HG02938 (cell line): ENCODE measurements around the gene MS4A10.
A peak's percentile ranks its signal among the peaks of the same experiment; 100 is the strongest.
"Not testable (repeated sequence)": the region's sequence is repeated elsewhere in the genome, so short reads cannot be mapped to it uniquely, and the experiment has no call there.

Experiments used
- ATAC-seq: cut with Tn5 transposase; IDR thresholded peaks from one replicate; pipeline ENCODE4 v1.9.1; 2021; ENCODE audit warnings: mild to moderate bottlenecking, moderate library complexity; ENCODE audit not compliant: unreplicated experiment

Gene MS4A10

GRCh38 chr11:60785136-60785535 is at the start of gene MS4A10:
MS4A10 (plus strand) TSS chr11:60785333; CDS start chr11:60790336, 5,003 bp downstream.
- no peak for ATAC-seq

- no peak for ATAC-seq
Measured at GRCh38 chr11:60739114-60739513, 46.0 kb upstream of the MS4A10 start.

DNA sequence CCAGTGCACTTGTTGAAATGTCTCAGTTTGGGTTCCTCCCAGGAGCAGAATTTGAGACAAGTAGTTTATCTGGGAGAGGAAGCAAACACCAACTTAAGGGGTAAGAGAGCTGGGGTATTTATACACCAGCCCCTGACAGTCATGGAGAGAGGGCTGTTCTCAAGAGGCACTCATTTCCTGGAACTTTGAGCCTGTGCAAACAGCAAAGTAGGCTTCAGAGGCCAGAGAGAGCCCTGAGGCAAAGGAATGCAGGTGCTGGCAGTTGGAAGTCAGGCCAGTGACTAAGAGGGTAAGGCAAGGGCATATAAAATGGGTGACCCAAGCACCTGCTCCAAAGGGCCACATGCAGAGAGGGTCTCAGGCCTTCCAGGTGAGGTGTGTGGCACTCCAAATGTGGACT is 44.6 kb upstream of the MS4A10 start:
- no peak for ATAC-seq

DNA sequence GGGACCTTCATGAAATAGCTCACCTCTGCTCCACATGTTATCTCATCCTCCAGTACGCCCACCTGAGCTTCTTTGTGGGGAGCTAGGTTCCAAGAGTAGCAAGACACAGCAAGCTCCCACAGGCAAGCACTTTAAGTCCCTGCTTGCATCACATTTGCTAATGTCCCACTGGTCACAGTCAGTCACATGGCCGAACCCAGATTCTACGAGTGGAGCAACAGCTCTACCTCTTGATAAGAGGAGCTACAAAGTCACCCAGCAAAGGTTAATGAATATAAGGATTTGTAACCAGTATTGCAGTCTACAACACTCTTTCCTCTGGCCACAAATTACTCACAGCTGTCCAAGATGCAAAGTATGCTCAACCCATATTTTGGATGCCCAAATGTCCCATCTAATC is 43.7 kb upstream of the MS4A10 start:
- ATAC-seq: no peak

- ATAC-seq: no peak
Measured at GRCh38 chr11:60743058-60743457, 42.1 kb upstream of the MS4A10 start.

GRCh38 chr11:60744114-60744513 is 41.0 kb upstream of the MS4A10 start:
- no peak for ATAC-seq

DNA sequence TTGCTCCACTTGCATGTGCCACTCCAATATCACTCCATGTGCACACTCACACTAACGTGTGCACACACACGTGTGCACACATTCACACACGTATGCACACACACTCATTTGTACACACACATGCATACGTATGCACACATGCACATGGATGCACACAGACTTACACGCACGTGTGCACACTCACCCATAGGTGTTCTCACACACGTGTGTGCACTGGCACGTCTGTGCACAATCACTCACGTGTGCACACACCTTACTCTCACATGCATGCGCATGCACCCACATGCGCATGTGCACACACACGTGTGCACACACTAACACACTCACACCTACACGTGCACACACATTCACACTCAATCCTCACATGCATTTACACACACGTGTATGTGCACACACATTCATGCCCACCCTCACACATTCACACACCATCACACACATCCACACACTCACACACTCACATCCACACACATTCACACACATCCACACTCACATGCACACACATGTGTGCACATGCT is 37.7 kb upstream of the MS4A10 start:
- ATAC-seq: no peak

DNA sequence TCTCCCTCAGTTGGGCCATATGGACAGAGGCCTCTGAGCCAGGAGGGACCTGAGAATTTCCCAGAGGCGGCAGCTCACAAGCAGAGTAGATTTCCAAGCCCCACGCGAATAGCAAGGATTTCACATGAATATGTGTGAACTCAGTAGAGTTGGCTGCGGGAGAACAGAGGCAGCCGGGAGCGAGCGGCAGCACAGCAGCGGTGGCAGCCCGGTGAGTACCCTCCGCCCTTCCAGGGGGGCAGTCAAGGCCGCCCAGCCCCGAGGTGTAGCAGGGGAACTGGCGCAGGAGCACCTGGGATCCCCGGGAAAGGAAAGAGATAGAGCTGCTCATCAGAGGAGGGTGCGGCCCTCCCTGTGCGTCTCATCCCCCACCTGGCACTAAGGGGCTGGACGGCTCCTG is 36.9 kb upstream of the MS4A10 start:
- ATAC-seq: no peak

DNA sequence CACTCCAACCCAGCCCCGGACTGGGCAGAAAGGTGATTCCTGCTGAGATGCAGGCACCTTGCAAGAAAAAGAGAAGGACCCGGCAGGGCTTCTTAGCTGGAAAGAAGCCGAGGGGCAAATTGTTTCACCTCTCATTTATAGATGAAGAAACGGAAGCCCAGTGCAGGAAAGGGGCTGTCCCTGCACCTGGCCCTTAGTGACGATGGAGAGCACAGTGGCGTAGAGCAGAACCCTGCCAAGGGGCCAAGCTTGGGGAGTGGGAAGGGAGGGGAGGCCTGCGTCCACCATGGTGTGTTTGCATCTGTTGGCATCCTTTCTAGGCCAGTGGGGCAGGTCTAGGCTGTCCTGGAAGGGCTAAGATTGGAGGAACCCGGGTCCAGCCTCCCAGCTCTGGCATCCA is 36.3 kb upstream of the MS4A10 start:
- ATAC-seq: no peak

- no peak for ATAC-seq
Measured at GRCh38 chr11:60750911-60751310, 34.2 kb upstream of the MS4A10 start.

GRCh38 chr11:60753309-60753708 is 31.8 kb upstream of the MS4A10 start:
- ATAC-seq: no peak

DNA sequence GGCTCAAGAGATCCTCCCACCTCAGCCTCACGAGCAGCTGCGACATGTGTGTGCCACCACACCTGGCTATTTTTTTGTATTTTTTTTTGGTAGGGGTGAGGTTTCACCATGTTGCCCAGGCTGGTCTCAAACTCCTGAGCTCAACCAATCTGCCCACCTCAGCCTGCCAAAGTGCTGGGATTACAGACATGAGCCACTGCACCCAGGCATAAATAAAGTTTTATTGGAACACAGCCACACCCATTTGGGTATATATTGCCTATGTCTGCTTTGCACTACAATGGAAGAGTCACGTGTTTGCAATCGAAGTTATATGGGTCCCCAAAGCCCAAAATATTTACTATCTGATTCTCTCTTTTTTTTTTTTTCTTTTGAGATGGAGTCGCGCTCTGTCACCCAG is 30.2 kb upstream of the MS4A10 start:
- ATAC-seq: no peak

- ATAC-seq: no peak
Measured at GRCh38 chr11:60756307-60757032, 28.7 kb upstream of the MS4A10 start, which contains the start of gene MS4A15. MS4A15 (plus strand) TSS chr11:60756867; CDS start chr11:60763734, 6,867 bp downstream.

DNA sequence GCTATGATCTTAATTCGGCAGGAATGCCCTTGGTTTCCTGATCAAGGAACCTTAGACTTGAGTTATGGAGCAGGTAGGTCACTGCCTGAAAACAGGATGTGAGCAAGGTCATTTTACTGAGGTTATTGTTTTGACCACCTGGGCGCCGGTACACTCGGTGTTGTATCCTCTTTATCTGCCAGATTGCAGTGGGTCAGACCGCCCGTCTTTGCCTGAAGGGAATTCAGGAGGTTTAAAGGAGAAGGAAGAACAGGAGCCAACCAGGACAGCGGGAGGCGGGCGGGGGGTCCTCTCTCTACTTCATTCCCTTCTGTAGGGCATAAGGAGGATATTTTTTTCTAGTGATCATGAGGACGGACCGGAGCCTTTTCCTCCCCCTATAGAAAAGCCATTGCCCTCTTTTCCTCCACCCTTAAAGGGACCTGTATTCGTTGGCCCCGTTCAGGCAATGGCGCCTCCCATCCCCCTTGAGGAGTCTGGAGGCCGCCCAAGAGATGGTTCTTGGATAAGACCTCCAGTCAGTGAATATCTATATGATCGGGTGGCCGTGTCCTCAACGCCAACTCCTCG is 27.8 kb upstream of the MS4A10 start:
- ATAC-seq: no peak

DNA sequence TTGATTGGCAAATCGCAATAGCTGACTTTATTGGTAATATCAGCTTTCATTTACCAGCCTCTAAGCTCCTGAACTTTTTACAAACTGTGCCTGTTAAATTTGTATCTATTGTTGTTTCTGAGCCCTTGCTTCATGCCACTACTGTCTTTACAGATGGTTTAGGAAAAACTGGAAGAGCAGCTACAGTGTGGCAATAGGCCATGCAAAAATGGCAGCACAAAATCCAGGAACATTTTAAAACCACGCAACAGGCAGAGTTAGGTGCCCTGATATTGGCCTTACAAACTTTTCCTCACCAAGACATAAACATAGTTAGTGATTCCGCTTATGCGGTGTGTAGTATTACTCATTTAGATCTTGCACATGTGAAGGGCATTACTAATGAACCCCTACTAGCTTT is 26.5 kb upstream of the MS4A10 start:
- not testable (repeated sequence) for ATAC-seq

DNA sequence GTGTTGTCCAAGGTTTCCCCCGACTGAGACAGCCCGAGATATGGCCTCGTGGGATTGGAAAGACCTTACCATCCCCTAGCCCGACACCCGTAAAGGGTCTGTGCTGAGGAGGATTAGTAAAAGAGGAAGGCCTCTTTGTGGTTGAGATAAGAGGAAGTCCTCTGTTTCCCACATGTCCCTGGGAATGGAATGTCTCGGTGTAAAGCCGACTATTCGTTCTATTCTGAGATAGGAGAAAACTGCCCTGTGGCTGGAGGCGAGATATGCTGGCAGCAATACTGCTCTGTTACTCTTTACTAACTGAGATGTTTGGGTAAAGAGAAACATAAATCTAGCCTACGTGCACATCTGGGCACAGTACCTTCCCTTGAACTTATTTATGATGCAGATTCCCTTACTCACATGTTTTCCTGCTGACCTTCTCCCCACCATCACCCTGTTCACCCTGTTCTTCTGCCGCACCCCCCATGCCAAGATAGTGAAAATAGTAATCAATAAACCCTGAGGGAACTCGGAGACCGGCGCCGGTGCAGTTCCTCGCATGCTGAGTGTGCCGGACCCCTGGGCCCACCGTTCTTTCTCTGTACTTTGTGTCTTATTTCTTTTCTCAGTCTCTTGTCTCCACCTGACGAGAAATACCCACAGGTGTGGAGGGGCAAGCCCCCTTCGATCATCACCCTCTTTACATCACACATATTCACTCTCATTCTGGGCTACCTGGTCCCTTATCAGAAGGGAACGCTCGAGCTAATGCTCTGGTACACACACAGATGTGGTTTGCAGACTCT is 25.5 kb upstream of the MS4A10 start:
- not testable (repeated sequence) for ATAC-seq

DNA sequence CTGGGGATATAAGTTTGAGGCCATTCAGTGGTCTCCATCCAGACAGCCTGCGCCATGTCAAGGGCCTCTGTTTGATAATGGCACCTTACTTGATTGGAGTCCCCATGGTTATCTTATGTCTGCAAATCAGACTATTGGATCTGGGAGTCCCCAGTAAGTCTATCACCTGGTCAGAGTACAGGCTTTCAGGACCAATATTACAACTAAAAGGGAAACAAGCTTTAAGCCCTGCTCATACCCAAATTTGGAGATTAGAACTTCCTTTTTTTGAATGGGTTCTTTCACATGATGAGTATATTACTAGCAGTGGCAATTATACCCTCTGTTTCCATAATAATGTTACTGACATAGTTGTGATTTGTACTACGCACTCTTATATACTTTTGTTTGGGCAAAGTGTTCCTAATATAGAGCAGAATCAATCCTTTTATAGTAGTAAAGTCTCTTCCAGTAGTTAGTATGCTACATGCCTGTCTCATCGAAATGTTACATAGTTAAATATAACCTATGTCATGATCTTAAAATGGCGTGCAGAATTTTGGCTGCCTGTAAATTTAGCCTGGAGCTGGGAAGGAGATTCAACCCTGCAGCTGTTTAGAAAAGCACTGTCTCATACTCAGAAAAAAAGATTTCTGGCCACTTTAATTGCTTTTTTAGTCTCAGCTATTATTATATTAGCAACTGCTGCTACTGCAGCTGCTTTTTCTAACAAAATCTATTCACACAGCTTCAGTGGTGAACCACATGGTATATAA is 23.5 kb upstream of the MS4A10 start:
- peak; percentile 37 for ATAC-seq

GRCh38 chr11:60762851-60763691 is 22.1 kb upstream of the MS4A10 start:
- ATAC-seq: peak; percentile 63

- no peak for ATAC-seq
Measured at GRCh38 chr11:60763692-60764369, 21.3 kb upstream of the MS4A10 start.
